CD4-positive, alpha-beta memory T cell (primary cell): ENCODE results near the gene NUP133. TPM values are rescaled to one million over a fixed set of nuclear protein-coding genes. Genes with fewer than 3 reads are reported as not detected.

ENCODE experiments used
- CTCF ChIA-PET: fragments of 350-600 bp; sonication (Branson Sonifier 250); formaldehyde crosslinking; loops from one replicate; lab custom pipeline; 2021; ENCODE audit warnings: inconsistent platforms; ENCODE audit not compliant: partially characterized antibody; lab: Charles Lee
- POLR2A ChIA-PET: fragments of 350-600 bp; sonication (Branson Sonifier 250); formaldehyde crosslinking; loops from one replicate; lab custom pipeline; 2021; ENCODE audit not compliant: partially characterized antibody; lab: Charles Lee
- DNase-seq, 5 donors: peaks; one replicate each; pipeline versions ENCODE4 v3.0.0 to v3.0.0-alpha.2; 2020 to 2022; ENCODE audit warnings: mixed read lengths in 1 of 5
- H3K27ac ChIP-seq: one replicate; pipeline ENCODE4 v1.7.0; 2013; ENCODE audit warnings: low read depth, low read length
- H3K27me3 ChIP-seq: 2 replicates; pipeline ENCODE4 v1.7.0; 2013; ENCODE audit warnings: mild to moderate bottlenecking, low read length, moderate library complexity; ENCODE audit not compliant: insufficient read depth
- H3K36me3 ChIP-seq: 2 replicates; pipeline ENCODE4 v1.7.0; 2013; ENCODE audit warnings: mild to moderate bottlenecking, low read length, moderate library complexity; ENCODE audit not compliant: insufficient read depth
- H3K4me1 ChIP-seq: 2 replicates; pipeline ENCODE4 v1.7.0; 2013; ENCODE audit warnings: mild to moderate bottlenecking, low read length, moderate library complexity; ENCODE audit not compliant: insufficient read depth
- H3K4me3 ChIP-seq, 2 donors: one replicate each; pipeline ENCODE4 v1.7.0; 2013; ENCODE audit warnings: low read length in 2 of 2, mild to moderate bottlenecking in 1 of 2
- H3K9me3 ChIP-seq, 2 donors: one replicate each; pipeline ENCODE4 v1.7.0; 2013; ENCODE audit warnings: low read length in 2 of 2, control low read depth in 1 of 2; ENCODE audit not compliant: control insufficient read depth in 1 of 2
- H3K27ac Mint-ChIP-seq, 7 donors: one replicate each; pipeline ENCODE4 v1.8.0; 2020 to 2021; ENCODE audit warnings: mixed read lengths in 7 of 7, mild to moderate bottlenecking in 6 of 7, inconsistent platforms in 3 of 7, moderate library complexity in 3 of 7
- H3K27me3 Mint-ChIP-seq, 2 donors: one replicate each; pipeline ENCODE4 v1.8.0; 2020 to 2021; ENCODE audit warnings: mixed read lengths in 2 of 2
- H3K36me3 Mint-ChIP-seq, 2 donors: one replicate each; pipeline ENCODE4 v1.8.0; 2020 to 2021; ENCODE audit warnings: mixed read lengths in 2 of 2, inconsistent platforms in 1 of 2, mild to moderate bottlenecking in 1 of 2
- H3K4me1 Mint-ChIP-seq, 4 donors: one replicate each; pipeline ENCODE4 v1.8.0; 2020 to 2021; ENCODE audit warnings: mixed read lengths in 4 of 4, mild to moderate bottlenecking in 1 of 4
- H3K4me3 Mint-ChIP-seq, 8 donors: one replicate each; pipeline ENCODE4 v1.8.0; 2020 to 2021; ENCODE audit warnings: mixed read lengths in 8 of 8, mild to moderate bottlenecking in 7 of 8, moderate library complexity in 6 of 8, inconsistent platforms in 3 of 8
- H3K9me3 Mint-ChIP-seq, 8 donors: one replicate each; pipeline ENCODE4 v1.8.0; 2020 to 2021; ENCODE audit warnings: mixed read lengths in 8 of 8, mild to moderate bottlenecking in 5 of 8, inconsistent platforms in 3 of 8, moderate library complexity in 1 of 8
- intact Hi-C: fragments of 100-400 bp; cut with micrococcal nuclease; formaldehyde crosslinking; loops from one replicate; pipeline ENCODE4 v1.15.1; 2023
- polyA plus RNA-seq, 2 donors: library from polyadenylated mRNA; unstranded; fragments of 300-500 nt; fragmentation: Illumina TruSeq; gene quantifications; one replicate each; pipeline ENCODE4 v1.2.3, GENCODE V29; 2021
- total RNA-seq, 2 experiments: library from RNA; stranded (reverse); gene quantifications; one replicate each; pipeline ENCODE4 v1.2.3, GENCODE V29; 2021

Gene NUP133
- total and polyA plus RNA-seq, 4 experiments from 2014 or later, result 16.8 to 48.4 (median 32.2) TPM

GRCh38 chr1:229471175-229471574, 37.0 kb downstream of the NUP133 start:
- no peak overlapping the region for H3K27ac ChIP-seq
- H3K27ac Mint-ChIP-seq, result peak overlapping the region in 1 of 7 donors; percentile 20
- intact Hi-C loops, result no loop called here
- H3K9me3 ChIP-seq, result no peaks in the 10 kb centered on the region
- no peak for DNase-seq
- ChIA-PET POLR2A (no interaction called here), CTCF (no interaction called here)
- H3K4me1 ChIP-seq, result no peaks in the 10 kb centered on the region
- H3K4me3 ChIP-seq, result no peak overlapping the region
- no peaks in the 10 kb centered on the region for H3K4me1 Mint-ChIP-seq
- H3K27me3 ChIP-seq, result no peaks in the 10 kb centered on the region
- peaks cover 57 to 78% of the 10 kb centered on the region in 2 donors for H3K36me3 Mint-ChIP-seq
- no peak overlapping the region for H3K4me3 Mint-ChIP-seq
- H3K27me3 Mint-ChIP-seq, result no peaks in the 10 kb centered on the region
- H3K36me3 ChIP-seq, result peaks cover 60% of the 10 kb centered on the region
- no peaks in the 10 kb centered on the region for H3K9me3 Mint-ChIP-seq

GRCh38 chr1:229470406-229471043, 37.6 kb downstream of the NUP133 start:
- H3K4me3 Mint-ChIP-seq, result no peak overlapping the region
- no peaks in the 10 kb centered on the region for H3K4me1 ChIP-seq
- no peak overlapping the region for H3K27ac ChIP-seq
- H3K9me3 ChIP-seq, result no peaks in the 10 kb centered on the region
- no peaks in the 10 kb centered on the region for H3K4me1 Mint-ChIP-seq
- POLR2A ChIA-PET, result no interaction called here
- intact Hi-C loops, result no loop called here
- H3K27ac Mint-ChIP-seq, result peak overlapping the region in 1 of 7 donors; percentile 20
- no peaks in the 10 kb centered on the region for H3K27me3 Mint-ChIP-seq
- H3K9me3 Mint-ChIP-seq, result no peaks in the 10 kb centered on the region
- DNase-seq, result no peak
- H3K36me3 Mint-ChIP-seq, result peaks cover 61 to 79% of the 10 kb centered on the region in 2 donors
- H3K4me3 ChIP-seq, result no peak overlapping the region
- H3K36me3 ChIP-seq, result peaks cover 64% of the 10 kb centered on the region
- CTCF ChIA-PET, result interaction anchor here (0.6 kb wide), 1 partner anchor 13 kb away, joined by 3 read pairs; no protein-coding TSS in a partner anchor
- H3K27me3 ChIP-seq, result no peaks in the 10 kb centered on the region

GRCh38 chr1:229466887-229467286, 41.3 kb downstream of the NUP133 start:
- Histone ChIP-seq H3K36me3 (peaks cover 65% of the 10 kb centered on the region), H3K27ac (no peak overlapping the region), H3K4me1 (no peaks in the 10 kb centered on the region), H3K4me3 (no peak overlapping the region), H3K27me3 (no peaks in the 10 kb centered on the region), H3K9me3 (no peaks in the 10 kb centered on the region)
- H3K4me1 Mint-ChIP-seq, result no peaks in the 10 kb centered on the region
- CTCF ChIA-PET, result no interaction called here
- no peaks in the 10 kb centered on the region for H3K27me3 Mint-ChIP-seq
- intact Hi-C loops, result no loop called here
- H3K9me3 Mint-ChIP-seq, result no peaks in the 10 kb centered on the region
- no peak overlapping the region for H3K4me3 Mint-ChIP-seq
- POLR2A ChIA-PET, result no interaction called here
- H3K27ac Mint-ChIP-seq, result no peak overlapping the region
- peaks cover 75 to 84% of the 10 kb centered on the region in 2 donors for H3K36me3 Mint-ChIP-seq
- no peak for DNase-seq

GRCh38 chr1:229464672-229465071, 43.5 kb downstream of the NUP133 start:
- Mint-ChIP-seq H3K36me3 (peaks cover 75 to 85% of the 10 kb centered on the region in 2 donors), H3K4me1 (no peaks in the 10 kb centered on the region), H3K27ac (peak overlapping the region in 1 of 7 donors; percentile 66), H3K9me3 (no peaks in the 10 kb centered on the region), H3K27me3 (no peaks in the 10 kb centered on the region), H3K4me3 (no peak overlapping the region)
- Histone ChIP-seq H3K4me1 (no peaks in the 10 kb centered on the region), H3K27ac (no peak overlapping the region), H3K27me3 (no peaks in the 10 kb centered on the region), H3K9me3 (no peaks in the 10 kb centered on the region), H3K4me3 (no peak overlapping the region), H3K36me3 (peaks cover 57% of the 10 kb centered on the region)
- intact Hi-C loops, result no loop called here
- DNase-seq, result no peak
- CTCF ChIA-PET, result interaction anchor here (1.3 kb wide), 1 partner anchor 211 kb away, joined by 3 read pairs; no protein-coding TSS in a partner anchor
- POLR2A ChIA-PET, result no interaction called here

GRCh38 chr1:229461032-229461668, 47.0 kb downstream of the NUP133 start:
- Histone ChIP-seq H3K4me3 (no peak overlapping the region), H3K27me3 (no peaks in the 10 kb centered on the region), H3K9me3 (no peaks in the 10 kb centered on the region), H3K27ac (no peak overlapping the region), H3K36me3 (peaks cover 44% of the 10 kb centered on the region), H3K4me1 (no peaks in the 10 kb centered on the region)
- Mint-ChIP-seq H3K4me1 (peaks cover 0 to 3% (median 3%) of the 10 kb centered on the region in 4 donors), H3K27ac (peak overlapping the region in 1 of 7 donors; percentile 30), H3K36me3 (peaks cover 77 to 78% of the 10 kb centered on the region in 2 donors), H3K4me3 (no peak overlapping the region), H3K27me3 (no peaks in the 10 kb centered on the region), H3K9me3 (no peaks in the 10 kb centered on the region)
- POLR2A ChIA-PET, result no interaction called here
- CTCF ChIA-PET, result interaction anchor here (0.6 to 1.0 kb wide), 2 partner anchors 20 to 22 kb away, joined by 3 to 4 read pairs; no protein-coding TSS in a partner anchor
- DNase-seq, result no peak
- intact Hi-C loops, result no loop called here

GRCh38 chr1:229459815-229460214, 48.3 kb downstream of the NUP133 start:
- Mint-ChIP-seq H3K27me3 (no peaks in the 10 kb centered on the region), H3K4me1 (peaks cover 0 to 5% (median 3%) of the 10 kb centered on the region in 4 donors), H3K36me3 (peaks cover 72 to 77% of the 10 kb centered on the region in 2 donors), H3K4me3 (no peak overlapping the region), H3K9me3 (no peaks in the 10 kb centered on the region), H3K27ac (peak overlapping the region in 1 of 7 donors; percentile 32)
- no peaks in the 10 kb centered on the region for H3K4me1 ChIP-seq
- H3K4me3 ChIP-seq, result no peak overlapping the region
- no peaks in the 10 kb centered on the region for H3K9me3 ChIP-seq
- ChIA-PET CTCF (no interaction called here), POLR2A (no interaction called here)
- no peaks in the 10 kb centered on the region for H3K27me3 ChIP-seq
- DNase-seq, result no peak
- peaks cover 31% of the 10 kb centered on the region for H3K36me3 ChIP-seq
- H3K27ac ChIP-seq, result no peak overlapping the region
- intact Hi-C loops, result no loop called here

GRCh38 chr1:229457436-229457835, 50.7 kb downstream of the NUP133 start:
- Mint-ChIP-seq H3K27me3 (no peaks in the 10 kb centered on the region), H3K9me3 (no peaks in the 10 kb centered on the region), H3K4me3 (no peak overlapping the region), H3K27ac (no peak overlapping the region), H3K4me1 (peaks cover 0 to 5% (median 3%) of the 10 kb centered on the region in 4 donors), H3K36me3 (peaks cover 60 to 67% of the 10 kb centered on the region in 2 donors)
- ChIA-PET POLR2A (no interaction called here), CTCF (interaction anchor here (1.1 to 1.3 kb wide), 2 partner anchors 8 to 199 kb away, joined by 3 read pairs; no protein-coding TSS in a partner anchor)
- Histone ChIP-seq H3K9me3 (no peaks in the 10 kb centered on the region), H3K4me1 (no peaks in the 10 kb centered on the region), H3K27me3 (no peaks in the 10 kb centered on the region), H3K27ac (no peak overlapping the region), H3K4me3 (no peak overlapping the region), H3K36me3 (peaks cover 16% of the 10 kb centered on the region)
- no peak for DNase-seq
- intact Hi-C loops, result no loop called here
